Measurements from ENCODE around the gene GABRR3.

Gene GABRR3

DNA sequence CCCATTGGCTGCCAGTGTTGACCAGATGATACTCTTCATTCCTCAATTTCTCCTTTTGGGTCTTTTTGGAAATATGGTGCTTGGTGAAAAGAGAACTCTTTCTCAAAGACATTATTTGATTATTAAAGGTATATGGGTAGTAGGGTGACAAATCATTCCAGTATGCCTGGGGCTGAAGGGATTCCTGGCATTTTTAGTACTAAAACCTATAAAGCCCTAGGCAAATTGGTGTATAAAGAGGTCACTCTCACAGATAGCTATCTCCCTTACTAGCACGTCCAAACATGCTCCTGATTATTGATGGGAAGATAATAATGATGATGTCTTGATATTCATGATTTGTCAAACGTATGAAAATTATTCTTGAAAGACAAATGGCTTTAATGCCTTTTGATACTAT, 1.1 kb downstream of the GABRR3 start:
- no peak overlapping the region for H3K4me3 ChIP-seq (ENCODE audit: low read length)
- TF ChIP-seq, protein P1, sequence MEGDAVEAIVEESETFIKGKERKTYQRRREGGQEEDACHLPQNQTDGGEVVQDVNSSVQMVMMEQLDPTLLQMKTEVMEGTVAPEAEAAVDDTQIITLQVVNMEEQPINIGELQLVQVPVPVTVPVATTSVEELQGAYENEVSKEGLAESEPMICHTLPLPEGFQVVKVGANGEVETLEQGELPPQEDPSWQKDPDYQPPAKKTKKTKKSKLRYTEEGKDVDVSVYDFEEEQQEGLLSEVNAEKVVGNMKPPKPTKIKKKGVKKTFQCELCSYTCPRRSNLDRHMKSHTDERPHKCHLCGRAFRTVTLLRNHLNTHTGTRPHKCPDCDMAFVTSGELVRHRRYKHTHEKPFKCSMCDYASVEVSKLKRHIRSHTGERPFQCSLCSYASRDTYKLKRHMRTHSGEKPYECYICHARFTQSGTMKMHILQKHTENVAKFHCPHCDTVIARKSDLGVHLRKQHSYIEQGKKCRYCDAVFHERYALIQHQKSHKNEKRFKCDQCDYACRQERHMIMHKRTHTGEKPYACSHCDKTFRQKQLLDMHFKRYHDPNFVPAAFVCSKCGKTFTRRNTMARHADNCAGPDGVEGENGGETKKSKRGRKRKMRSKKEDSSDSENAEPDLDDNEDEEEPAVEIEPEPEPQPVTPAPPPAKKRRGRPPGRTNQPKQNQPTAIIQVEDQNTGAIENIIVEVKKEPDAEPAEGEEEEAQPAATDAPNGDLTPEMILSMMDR (conservative IDR thresholded peaks at IDR 0.05; ENCODE audit: low read length) = no peak
- DNase-seq (ENCODE audit: low read depth) = no peak

DNA sequence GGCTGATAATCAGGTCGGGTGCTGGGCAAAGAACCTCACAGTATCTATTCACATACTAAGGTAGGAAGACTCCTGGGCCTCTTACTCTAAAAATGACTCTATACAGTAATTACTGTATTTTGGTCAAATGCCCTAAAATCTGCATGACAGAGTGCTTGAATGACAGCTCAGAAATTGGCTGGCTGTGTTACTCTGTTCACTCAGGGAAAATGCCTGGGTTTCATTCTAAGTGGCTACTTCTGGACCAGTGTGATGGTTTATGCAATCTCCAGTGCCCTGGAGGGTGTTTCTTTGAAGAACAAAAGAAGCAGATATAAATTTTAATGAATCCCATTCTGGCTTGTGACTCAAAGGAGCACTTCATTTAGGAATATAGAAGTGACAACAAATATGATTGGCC, 2.2 kb downstream of the GABRR3 start:
- H3K4me3 ChIP-seq (ENCODE audit: low read length) = no peak overlapping the region
- TF ChIP-seq, protein P1 (conservative IDR thresholded peaks at IDR 0.05; ENCODE audit: low read length) = no peak
- no peak for DNase-seq (ENCODE audit: low read depth)

DNA sequence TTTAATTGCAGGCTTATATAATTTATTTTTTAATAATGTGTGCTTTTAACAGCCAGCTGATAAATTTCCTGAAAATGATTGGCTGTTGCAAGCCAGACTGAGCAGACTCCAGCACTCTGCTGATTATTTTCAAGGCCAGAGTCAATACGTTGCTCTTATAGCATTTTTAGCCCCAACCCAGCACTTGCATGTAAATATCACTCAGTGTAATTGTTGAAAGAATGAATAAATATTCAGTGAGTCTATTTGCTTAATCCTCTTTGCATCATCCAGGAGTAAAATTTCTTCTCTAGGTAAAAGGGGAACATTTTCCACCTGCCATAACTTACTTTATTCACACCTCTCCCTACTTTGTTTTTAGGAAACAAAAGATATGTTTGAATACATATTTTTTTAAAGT, 2.9 kb downstream of the GABRR3 start:
- no peak for DNase-seq (ENCODE audit: low read depth)
- TF ChIP-seq, protein P1 (conservative IDR thresholded peaks at IDR 0.05; ENCODE audit: low read length) = no peak
- H3K4me3 ChIP-seq (ENCODE audit: low read length) = no peak overlapping the region

DNA sequence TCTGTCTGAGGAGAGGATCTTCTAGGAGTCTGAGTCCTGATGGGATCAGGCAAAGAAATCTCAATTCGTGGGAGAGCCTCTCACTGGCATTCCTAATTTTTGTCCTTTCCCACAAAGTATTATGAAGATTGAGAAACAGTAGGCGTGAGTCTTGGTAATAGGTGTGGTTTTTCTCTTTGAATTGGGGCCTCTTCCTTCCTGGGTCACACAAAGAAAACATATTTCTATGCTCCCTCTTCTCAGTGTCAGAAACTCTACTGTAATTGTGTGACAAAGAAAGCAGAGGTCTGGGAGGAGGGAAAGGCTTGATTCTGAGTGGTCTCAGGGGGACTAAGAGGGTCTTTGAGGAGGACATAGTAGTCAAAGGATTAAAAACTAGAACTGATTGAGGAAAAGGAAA, 6.0 kb downstream of the GABRR3 start:
- H3K4me3 ChIP-seq (ENCODE audit: low read length) = no peak overlapping the region
- TF ChIP-seq, protein P1 (conservative IDR thresholded peaks at IDR 0.05; ENCODE audit: low read length) = no peak
- no peak for DNase-seq (ENCODE audit: low read depth)

DNA sequence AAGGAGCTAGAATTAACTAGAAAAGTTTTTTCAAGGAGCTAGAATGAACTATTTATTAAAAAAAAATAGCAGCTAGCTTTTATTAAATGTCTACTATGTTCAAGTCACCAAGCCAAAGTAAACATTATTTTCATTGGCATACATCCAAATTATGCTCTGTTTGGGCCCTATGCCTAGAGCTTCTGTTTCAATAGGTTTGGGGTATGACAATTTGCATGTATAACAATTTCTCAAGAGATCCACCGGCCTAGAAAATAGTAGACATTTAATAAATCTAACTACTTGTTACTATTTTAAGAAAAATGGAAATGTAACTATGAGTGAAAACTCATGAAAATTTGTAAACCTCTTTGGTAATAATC, 8.0 kb downstream of the GABRR3 start:
- no peak overlapping the region for H3K4me3 ChIP-seq (ENCODE audit: low read length)
- TF ChIP-seq, protein P1 (conservative IDR thresholded peaks at IDR 0.05; ENCODE audit: low read length) = no peak
- no peak for DNase-seq (ENCODE audit: low read depth)

DNA sequence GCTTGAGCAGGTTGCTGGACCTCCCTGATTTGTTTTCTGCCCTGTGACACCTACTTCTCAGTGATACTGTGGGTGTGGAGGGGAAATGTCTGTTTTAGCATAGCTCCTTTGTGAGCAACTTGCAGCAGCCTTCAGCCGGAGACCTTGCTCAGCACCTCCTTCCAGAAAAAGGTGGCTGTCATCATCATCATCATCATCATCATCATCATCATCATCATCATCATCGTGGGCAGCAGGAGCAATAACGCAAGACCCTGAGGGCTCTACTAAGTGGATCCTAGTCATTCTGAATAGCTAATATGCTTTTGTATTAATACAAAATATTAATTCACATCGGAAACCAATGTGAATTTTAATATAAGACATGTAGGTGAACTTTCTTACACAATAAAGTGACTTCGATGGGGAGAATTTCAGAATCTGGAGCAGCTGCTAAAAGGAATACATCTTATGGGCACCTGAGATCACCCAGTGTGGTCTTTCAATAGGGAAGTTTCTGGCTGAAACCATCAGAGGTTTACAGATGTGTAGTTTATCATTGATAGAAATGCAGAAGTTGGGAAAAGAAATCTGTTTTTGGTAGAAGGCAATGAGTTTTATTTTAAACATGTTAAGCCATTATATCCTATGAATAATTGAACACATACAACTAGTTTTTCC, 8.6 kb downstream of the GABRR3 start:
- TF ChIP-seq, protein P1 (conservative IDR thresholded peaks at IDR 0.05; ENCODE audit: low read length) = no peak
- DNase-seq (ENCODE audit: low read depth) = no peak
- no peak overlapping the region for H3K4me3 ChIP-seq (ENCODE audit: low read length)

DNA sequence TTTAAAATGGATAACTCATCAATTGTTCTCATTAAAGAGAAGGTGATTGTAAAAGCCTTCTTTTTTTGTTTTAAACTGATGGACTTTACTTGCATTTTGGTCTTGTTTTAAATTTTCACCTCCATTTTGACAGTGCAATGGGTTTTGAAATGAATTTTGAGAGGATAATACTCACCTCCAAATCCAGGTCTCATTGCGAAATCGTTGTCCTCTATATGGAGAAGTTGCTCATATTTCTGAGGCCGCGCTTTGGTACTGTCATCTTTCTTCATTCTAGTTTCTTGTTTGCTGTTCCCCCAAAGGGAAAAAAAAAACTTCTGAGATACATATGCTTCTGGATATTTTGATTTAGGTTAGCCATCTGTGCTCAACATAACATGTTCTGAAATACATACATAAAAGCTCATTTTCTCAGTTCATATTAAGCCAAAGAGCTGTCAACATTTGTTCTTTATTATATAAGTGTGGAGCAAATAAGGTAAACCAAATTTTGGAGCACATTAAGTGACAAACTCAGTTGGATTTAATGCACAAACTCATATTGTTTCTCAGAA, 9.6 kb downstream of the GABRR3 start:
- no peak overlapping the region for H3K4me3 ChIP-seq (ENCODE audit: low read length)
- no peak for DNase-seq (ENCODE audit: low read depth)
- TF ChIP-seq, protein P1 (conservative IDR thresholded peaks at IDR 0.05; ENCODE audit: low read length) = no peak
